OCI-LY7 (cell line): ENCODE results near the gene SHISA4.

Source experiments
- EZH2phosphoT487 ChIP-seq: fragments of 200-600 bp; sonication (generic); IDR thresholded peaks from 2 replicates; pipeline ENCODE4 v1.6.1; 2018; ENCODE audit warnings: low read depth, borderline replicate concordance, mild to moderate bottlenecking, mixed run types, antibody characterized with exemption, low read length, moderate library complexity, mixed read lengths
- TF ChIP-seq, protein P1 (sequence below): fragments of 200-600 bp; sonication (generic); conservative IDR thresholded peaks from 2 replicates; pipeline ENCODE4 v1.5.1; 2014; ENCODE audit warnings: mild to moderate bottlenecking, antibody characterized with exemption, low read length, moderate library complexity, mixed read lengths

DNA sequence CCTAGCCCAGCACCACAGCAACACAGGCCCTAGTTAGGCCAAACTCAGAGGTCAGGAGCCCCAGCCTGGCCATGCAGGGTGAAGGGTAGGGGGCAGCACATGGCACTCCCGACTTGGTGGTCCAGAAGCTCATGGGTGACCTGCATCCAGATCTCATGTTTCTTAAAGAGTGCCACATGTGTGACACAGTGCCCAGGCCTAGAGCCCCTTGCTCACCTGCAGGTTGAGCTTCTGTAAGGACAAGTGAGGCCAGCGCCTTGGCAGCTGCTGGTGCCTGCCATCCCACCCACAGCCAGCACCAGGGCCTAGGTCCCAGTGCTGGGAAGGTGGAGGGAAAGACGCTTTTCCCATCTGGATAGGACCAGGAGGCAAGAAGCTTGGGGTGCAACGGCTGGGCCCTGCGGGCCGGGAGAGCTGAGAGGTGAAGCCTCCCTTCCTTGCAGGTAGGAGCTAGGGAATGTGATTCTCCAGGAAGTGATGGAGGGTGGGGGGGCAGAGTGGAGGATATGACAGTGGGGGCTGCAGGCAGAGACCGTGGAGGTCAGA is 6.5 kb downstream of the SHISA4 start:
- no peak for TF ChIP-seq EZH2phosphoT487
- TF ChIP-seq, protein P1, sequence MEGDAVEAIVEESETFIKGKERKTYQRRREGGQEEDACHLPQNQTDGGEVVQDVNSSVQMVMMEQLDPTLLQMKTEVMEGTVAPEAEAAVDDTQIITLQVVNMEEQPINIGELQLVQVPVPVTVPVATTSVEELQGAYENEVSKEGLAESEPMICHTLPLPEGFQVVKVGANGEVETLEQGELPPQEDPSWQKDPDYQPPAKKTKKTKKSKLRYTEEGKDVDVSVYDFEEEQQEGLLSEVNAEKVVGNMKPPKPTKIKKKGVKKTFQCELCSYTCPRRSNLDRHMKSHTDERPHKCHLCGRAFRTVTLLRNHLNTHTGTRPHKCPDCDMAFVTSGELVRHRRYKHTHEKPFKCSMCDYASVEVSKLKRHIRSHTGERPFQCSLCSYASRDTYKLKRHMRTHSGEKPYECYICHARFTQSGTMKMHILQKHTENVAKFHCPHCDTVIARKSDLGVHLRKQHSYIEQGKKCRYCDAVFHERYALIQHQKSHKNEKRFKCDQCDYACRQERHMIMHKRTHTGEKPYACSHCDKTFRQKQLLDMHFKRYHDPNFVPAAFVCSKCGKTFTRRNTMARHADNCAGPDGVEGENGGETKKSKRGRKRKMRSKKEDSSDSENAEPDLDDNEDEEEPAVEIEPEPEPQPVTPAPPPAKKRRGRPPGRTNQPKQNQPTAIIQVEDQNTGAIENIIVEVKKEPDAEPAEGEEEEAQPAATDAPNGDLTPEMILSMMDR: no peak
